ENCODE data around the gene CHTOP.

- TF ChIP-seq PRPF4 (IDR thresholded peaks at IDR 0.05; ENCODE audit: low read depth, low read length, poor library complexity, severe bottlenecking) (no peak), ZNF318 (CRISPR knock-in tag; IDR thresholded peaks at IDR 0.05) (no peak), MXD4 (CRISPR knock-in tag; IDR thresholded peaks at IDR 0.05) (no peak), ZNF317 (CRISPR knock-in tag; IDR thresholded peaks at IDR 0.05) (no peak), MAFG (CRISPR knock-in tag; IDR thresholded peaks at IDR 0.05) (no peak)
Measured at GRCh38 chr1:153624965-153625611, 8.8 kb upstream of the CHTOP start.

Data from HepG2 (cell line).